Measurements from ENCODE around the gene CCM2L.
A peak's percentile ranks its signal among the peaks of the same experiment; 100 is the strongest.
"Not testable (repeated sequence)": the region's sequence is repeated elsewhere in the genome, so short reads cannot be mapped to it uniquely, and the experiment has no call there.

The CCM2L gene

DNA sequence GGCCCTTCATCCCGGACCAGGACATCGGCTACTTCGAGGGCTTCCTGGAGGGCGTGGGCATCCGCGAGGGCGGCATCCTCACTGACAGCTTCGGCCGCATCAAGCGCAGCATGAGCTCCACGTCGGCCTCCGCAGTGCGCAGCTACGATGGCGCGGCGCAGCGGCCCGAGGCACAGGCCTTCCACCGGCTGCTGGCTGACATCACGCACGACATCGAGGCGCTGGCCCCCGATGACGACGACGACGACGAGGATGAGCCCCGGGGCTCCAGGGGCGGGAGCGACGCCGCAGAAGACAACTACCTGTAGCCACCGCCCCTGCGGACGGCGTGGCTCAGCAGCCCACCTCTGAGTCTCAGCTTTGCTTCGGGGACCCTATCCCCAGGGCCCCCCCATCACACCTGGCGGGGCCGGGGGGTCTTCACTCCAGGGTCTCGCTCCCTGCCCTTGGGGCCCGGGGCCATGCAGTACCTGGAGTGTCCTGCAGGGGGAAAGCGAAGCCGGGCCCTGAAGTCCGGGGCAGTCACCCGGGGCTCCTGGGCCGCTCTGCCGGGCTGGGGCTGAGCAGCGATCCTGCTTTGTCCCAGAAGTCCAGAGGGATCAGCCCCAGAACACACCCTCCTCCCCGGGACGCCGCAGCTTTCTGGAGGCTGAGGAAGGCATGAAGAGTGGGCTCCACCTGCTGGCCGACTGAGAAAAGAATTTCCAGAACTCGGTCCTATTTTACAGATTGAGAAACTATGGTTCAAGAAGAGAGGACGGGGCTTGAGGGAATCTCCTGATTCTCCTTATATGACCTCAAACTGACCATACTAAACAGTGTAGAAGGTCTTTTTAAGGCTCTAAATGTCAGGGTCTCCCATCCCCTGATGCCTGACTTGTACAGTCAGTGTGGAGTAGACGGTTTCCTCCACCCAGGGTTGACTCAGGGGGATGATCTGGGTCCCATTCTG is 21.0 kb downstream of the CCM2L start:
- peak; percentile 71 to 85 for DNase-seq

DNA sequence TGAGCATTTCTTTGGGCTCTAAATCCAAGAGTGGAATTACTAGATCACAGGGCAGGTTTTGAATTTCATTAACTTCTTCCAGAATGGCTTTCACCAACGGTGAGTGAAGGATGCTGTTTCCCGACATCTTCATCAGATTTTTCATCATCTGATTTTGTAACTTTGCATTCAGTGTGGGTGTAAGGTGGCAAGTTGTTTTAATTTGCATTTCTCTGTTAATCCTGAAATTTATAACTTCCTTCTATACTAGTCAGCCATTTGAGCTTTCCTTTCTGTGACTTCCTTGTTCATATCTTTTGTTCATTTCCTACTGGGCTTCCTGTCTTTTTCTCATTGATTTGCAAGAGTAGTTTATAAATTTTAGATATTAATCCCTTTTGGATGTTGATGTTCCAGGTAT is 23.1 kb downstream of the CCM2L start:
- DNase-seq: no peak

DNA sequence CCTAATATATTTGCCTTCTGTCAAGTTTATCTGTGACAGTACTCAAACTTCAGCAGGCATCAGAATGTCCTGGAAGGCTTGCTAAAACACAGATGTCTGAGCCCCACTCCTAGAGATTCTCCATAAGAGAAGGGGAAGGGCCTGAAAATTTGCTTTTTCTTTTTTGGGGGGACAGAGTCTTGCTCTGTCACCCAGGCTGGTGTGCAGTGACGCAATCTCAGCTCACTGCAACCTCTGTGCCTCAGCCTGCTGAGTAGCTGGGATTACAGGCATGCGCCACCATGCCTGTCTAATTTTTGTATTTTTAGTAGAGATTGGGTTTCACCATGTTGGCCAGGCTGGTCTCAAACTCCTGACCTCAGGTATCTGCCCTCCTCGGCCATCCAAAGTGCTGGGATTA is 23.5 kb downstream of the CCM2L start:
- not testable (repeated sequence) for DNase-seq

DNA sequence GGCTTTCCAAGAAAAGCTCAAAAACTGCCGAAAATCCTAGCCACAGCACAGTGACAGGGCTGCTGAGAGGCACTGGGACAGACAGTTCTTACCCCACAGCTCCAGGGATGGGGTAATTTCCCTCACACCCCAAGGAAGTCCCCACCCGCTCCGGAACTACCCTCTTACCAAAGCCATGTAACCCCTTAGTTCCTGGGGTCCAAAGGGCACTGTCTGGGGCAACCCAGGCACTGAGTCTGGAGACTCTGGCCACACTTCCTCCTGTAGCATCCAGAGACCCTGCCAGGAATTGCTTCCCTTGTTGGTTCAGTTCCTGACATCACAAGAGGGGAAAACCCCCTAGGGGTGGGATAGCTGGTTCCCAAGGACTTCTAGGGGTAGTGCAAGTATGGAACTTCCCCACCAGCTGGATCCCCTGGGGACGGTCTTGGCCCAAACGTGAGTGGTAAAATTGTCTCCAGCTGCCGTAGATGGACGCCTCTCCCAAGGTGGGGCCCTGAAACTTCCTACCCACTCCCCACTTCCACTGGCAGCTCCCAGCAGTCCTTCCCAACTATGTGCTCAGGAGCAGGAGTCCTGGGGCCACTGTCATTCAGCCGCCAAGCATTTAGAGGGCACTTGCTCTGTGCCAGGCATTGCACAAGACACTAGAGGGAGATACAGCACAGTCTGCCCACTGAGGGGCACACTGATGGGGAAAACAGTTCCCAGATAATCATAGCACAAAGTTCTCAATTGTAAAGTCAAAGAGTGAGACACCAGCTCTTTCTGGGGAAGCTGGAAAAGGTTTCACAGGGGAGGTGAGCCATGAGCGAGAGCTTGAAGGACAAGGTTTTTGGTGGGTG is 24.6 kb downstream of the CCM2L start:
- no peak for DNase-seq

DNA sequence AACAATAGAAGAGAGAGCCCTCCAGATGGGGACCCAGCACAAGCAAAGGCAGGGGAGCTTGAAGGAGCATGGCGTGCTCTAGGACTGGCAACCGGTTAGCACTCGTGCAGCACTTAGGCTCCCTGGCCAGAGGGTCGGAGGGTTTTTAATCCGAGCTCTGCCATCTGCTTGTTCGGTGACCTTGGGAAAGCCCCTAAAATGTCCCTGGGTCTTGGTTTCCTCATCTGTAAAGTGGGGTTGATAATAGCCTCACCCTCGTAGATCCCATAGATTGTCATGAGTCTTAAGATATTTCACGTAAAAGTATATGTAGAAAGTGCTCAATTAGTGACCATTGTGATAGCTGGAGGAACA is 25.2 kb downstream of the CCM2L start:
- DNase-seq: no peak

DNA sequence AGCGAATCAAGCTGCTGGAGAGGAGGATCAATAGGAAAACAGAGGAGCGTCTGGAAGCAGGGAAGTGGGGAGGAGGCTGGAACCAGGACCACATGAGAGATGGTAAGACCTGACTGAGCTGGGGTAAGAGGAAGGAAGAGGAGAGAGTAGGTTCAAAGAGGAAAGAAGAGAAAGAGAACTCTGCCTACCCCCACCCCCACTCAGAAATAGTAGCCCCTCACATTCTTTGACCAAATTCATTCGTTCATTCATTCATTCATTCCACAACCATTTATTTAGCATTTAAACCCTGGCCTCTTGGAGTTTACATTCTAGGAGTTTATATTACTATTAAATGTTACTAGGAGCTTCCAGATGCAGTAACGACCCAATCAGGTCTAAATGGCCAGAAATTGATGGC is 26.0 kb downstream of the CCM2L start:
- no peak for DNase-seq

DNA sequence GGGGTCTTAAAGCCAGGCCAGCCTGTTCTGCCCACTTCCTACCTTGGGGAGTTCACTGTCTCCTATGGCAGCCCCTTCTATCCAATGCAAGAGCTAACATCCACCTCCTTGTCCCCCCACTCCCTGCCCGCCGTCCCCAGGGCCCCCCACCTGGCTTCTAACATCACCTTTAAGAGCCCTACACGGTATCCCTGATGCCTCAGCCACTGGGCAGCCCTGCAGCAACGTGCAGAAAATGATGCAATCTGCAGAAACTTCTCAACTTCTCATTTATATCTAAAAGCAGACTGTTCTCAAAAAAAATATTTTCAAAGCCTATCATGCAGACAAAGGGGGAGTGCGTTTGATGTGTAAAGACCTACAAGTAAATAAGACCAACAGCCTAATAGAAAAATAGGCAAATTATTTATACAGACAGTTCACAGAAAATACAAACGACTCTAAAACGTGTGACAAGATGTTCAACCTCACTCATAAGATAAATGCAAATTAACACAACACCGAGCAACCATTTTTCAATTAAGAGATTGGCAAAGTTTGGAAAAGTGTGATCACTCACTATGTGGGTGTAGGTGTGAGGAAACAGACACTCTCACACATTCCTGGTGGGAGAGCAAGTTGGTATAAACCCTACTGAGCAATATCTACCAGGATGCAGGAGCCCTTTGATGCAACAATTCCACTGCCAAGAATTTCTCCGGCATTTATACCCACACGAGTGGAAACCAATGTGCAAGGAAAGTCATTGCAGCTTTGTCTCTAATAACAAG is 26.7 kb downstream of the CCM2L start:
- DNase-seq: no peak

DNA sequence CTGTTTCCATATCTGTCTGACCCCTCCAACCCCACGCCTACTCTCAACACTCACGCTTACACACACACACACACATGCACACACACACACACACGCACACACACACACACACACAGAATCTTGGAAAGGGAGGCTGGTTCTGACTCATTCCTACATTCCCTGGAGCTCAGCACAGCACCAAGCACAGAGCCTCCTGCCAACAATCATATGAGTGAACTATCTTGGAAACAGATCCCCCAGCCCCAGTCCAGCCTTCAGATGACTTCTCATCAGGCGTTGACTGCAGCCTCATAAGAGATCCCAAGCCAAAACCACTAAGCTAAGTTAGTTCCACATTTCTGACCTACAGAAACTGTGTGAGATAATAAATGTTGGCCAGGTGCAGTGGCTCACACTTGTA is 27.7 kb downstream of the CCM2L start:
- DNase-seq: no peak

DNA sequence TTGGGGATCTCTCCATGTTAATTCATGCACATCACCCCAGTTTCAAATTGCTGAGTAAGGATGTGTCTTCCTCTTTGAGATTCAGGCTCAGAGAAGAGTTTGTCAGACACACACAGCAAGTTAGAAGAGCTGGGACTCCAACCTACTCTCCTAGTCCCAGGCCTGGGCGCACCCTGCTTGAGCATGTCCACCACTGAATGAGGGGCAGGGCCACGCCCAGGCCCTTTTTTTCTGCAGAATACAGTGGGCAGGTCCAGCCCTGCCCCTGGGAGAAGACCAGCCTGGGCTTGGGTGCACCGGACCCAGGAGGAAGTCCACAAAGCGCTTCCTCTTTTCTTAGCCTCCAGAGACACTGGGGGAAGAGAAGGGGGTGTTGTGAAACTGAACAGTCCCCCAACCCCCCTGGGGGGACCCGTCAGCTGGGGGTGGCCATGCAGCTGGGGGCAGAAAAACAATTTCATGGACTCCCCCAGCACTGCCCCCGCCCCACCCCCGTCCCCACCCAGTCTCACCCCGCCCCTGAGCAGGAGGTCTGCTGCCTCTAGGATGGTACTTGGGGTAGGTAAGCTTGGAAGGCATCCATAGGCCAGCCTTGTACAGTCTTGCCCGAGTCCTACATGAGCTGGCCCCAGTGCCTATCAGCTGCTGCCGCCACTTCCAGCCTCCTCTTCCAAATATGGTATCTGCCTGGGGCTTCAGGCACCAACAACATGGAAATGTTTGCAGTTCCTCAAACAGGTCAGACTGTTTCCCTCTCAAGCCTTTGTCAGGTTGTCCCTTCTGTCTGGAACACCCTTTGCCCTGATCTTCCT is 30.1 kb downstream of the CCM2L start:
- DNase-seq: no peak

DNA sequence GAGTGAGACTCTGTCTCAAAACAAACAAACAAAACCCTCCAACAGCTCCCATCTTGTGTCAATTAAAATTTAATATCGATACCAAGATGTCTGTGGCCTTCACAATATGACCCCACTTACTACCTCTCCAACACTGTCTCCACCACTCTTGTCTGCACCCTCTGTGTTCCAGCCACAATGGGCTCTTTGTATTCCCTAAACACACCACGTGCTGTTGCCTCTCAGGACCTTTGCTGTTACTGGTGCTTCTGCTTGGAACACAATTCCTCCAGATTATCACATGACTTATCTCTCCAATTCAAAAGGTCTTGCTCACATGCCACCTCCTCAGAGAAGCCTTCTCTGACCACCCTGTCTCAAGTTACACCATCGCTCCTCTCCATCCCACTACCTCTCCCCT is 35.8 kb downstream of the CCM2L start:
- no peak for DNase-seq

DNA sequence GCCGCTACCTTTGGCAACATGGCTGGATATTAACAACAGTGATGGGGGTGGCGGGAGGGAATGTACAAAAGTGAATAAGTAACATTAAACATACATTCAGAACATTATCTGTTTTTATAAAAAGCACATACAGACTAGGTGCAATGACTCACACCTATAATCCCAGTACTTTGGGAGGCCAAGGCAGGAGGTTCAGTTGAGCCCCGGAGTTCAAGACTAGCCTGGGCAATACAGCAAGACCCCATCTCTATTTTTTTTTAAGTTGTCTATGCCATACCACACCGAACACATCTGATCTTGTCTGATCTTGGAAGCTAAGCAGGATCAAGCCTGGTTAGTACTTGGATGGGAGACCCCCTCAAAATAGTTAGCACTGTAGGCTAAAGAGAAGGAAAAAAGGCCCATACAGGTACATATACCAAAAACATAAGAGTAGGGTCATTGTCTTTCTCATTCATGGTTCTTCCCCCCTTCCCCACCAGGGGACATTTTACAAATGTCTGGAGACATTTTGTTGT is 40.1 kb downstream of the CCM2L start:
- no peak for DNase-seq

DNA sequence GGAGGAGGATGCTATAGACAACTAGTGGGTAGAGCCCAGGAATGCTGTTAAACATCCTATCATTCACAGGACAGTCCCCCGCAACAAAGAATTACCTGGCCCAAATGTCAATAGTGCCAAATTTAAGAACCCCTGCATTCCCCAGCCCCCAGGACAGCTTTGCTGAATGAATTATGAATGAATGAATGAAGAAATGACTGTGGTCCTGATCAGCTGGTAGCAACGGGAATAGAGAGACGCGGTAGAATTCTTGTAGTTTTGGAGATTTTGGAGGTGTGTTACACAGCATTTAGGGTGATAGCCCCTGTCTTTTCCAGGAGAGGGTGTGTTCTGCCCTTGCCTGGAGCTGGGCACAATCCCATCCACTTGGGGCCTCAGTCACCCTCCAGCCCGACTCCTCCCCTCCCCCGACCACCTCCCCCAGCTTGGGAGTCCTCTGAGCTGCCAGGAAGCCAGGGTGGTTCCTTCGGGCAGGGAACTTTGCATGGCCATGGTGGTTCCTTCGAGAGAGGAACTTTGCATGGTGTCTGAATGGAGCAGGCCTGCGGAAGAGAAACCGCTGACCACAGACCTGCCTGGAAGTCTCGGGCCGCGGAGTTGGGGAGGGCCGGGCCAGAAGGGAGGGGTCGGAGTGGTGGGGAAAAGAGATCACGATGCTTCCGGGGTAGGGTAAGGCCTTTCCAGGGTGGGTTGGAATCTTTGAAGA is 40.8 kb downstream of the CCM2L start:
- DNase-seq: no peak

DNA sequence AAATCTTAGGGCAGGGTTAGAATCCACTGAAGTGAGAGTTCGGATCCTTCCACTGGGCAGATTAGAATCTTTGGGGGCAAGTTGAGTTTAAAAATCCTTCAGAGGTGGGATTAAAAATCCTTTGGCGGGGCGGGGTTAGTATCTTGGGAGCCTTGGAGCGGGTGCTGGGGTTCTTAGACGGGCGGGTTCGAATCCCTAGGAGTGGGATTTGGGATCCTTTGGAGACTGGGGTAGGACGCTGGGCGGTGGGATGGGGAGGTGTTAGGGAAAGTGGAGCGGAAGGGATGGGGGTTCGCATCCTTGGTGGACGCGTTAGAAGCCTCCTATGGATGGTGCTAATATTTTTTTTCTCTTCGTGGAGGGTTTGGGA is 41.5 kb downstream of the CCM2L start:
- no peak for DNase-seq

DNA sequence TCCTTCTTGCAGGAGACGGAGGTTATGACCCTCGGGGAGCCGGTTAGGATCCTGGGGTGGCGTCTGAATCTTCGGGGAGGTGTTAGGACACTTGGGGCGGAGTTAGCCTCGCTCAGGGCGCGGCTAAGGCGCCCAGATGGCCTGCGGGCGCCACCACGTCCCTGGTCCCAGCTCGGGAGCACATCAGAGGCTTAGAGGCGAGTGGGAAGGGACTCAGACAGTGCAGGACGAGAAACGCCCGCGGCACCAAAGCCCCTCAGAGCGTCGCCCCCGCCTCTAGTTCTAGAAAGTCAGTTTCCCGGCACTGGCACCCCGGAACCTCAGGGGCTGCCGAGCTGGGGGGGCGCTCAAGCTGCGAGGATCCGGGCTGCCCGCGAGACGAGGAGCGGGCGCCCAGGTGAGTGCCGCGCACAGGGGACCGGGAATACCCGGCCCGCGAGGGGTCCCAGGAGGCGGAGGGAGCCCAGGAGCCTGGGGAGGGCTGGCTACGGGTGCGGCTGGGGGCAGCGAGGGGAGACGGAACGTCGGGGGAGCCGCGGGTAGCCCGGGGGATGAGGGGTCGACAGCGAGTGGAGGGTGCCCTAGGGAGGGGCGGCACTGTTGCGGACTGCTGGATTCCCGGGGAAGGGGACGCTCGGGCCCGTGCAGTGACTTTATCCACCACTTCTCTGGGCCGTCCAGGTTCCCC is 42.0 kb downstream of the CCM2L start, which contains the start of gene HCK:
TSS of gene HCK (plus strand) at position 153 of the 688 bp plus-strand sequence.
- no peak for DNase-seq

DNA sequence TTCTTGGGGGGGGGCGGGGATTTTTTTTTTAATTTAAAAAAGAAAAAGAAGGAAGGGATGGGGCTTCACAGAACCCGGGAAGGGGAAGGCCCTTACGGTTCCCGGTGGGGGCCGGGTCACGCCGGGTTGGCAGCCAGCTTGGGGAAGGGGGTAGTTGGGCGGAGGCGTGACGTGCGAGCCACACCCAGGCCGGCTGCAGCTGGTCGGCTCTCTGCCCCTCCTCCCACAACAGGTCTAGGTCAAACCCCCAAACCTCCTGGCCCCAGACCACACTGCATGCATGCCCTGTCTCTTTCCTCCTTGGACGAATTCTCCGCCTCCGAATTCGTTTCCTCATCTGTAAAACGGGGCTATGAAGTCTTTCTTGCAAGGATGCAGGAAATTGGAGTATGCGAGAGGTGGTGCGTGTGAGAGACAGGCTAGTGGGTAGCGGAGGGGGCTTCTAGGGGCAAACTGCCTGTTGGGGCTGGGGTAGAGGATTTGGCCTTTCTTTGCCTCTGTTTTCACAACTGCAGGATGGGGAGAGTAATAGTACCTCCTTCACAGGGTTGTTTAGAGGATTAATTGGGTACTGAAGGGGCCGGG is 42.6 kb downstream of the CCM2L start:
- DNase-seq: no peak

DNA sequence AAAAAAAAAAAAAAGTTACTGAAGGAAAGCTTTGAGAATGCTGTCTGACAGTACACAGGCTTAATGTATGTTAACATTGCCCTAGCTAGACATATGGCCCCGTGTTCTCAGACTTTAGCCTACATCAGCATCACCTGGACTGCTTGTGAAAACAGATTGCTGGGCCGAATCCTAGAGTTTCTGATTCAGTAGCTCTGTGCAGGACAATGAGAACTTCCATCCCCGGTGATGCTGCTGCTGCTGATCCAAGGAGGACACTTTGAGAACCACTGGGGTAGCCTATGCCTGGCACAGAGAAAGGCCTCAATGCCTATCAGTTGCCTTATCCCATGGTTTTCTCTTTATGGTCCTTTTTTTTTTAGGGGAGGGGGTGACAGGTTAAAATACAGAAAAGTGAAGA is 43.4 kb downstream of the CCM2L start:
- DNase-seq: no peak

DNA sequence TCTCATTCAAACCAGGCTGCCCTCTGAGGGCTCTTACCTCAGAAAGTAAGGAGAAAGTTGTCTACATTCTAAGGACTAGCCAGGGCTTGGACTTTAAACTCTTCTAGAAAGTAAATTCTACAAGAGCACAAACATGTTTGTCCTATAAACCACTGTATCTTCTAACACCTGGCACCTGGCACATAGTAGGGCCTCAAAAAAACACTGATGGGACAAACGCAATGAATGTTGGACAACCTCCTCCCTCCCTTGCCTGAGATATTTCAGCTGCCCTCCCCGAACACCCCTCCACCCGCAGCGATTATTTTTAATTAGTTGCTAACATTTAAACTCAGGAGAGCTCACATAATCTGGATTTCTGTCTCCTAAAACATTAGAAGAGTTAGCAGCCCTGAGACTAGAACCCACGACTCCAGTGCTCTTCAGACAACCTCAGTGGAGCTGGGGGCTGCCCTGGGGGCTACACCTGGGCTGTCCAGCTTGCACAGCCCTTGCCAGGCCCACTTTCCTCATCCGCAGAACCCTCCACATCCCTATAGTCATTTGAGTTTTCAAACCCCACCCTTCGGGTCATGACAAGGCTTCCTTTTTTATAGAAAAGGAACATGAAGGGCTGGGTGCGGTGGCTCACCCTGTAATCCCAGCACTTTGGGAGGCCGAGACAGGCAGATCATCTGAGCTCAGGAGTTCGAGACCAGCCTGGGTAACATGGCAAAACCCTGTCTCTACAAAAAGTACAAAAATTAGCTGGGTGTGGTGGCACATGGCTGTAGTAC is 46.7 kb downstream of the CCM2L start:
- DNase-seq: no peak

DNA sequence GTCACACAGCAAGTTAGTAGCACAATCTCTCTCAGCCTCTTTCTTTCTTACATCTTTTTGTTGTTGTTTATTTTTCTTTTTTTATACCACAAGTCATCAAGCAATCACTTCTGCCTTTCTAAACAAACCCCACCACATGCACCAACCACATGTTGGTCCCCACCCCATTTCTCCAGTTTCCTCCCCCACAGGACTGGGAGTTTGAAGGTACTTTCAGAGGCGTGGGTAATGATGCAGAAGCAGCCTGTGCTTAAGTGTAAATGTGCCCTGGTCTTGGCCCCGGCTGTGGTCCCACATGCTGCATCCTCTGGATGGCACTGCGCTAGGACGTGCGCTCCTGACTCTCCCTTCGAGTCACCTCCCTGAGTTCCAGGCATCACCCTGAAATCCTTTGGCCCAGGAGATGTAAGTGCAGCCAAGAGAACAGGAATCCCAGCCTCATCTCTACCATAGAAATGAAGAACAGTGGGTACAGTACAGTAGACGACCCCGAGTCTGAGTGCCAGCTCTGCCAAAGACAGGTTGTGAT is 47.5 kb downstream of the CCM2L start:
- DNase-seq: no peak

DNA sequence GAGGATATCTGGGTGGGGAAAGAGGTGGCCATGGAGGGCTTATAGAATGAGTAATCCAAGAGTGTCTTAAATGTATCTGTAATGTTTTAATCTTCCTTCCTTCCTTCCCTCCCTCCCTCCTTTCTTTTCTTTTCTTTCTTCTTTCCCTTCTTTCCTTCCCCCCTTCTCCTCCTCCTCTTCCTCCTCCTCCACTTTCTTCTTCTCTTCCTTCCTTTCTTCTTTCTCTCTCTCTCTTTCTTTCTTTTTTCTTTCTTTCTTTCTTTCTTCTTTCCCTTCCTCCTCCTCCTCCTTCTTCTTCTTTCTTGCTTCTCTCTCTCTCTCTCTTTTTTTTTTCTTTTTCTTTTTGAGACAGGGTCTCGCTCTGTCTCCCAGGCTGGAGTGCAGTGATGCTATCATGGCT is 49.0 kb downstream of the CCM2L start:
- DNase-seq: no peak

Measured in NCI-H2081 (cell line).